Stimulated activated CD8-positive, alpha-beta memory T cell treated with anti-CD3 and anti-CD28 coated beads, Interleukin-15, amount 100 ng/mL, for 48 hours (primary cell): ENCODE results near the gene RGL4.

ENCODE experiments used
- DNase-seq, 2 donors: peaks; one replicate each; pipeline ENCODE4 v3.0.0-alpha.2; 2020; ENCODE audit warnings: low read depth in 2 of 2

Gene RGL4

DNA sequence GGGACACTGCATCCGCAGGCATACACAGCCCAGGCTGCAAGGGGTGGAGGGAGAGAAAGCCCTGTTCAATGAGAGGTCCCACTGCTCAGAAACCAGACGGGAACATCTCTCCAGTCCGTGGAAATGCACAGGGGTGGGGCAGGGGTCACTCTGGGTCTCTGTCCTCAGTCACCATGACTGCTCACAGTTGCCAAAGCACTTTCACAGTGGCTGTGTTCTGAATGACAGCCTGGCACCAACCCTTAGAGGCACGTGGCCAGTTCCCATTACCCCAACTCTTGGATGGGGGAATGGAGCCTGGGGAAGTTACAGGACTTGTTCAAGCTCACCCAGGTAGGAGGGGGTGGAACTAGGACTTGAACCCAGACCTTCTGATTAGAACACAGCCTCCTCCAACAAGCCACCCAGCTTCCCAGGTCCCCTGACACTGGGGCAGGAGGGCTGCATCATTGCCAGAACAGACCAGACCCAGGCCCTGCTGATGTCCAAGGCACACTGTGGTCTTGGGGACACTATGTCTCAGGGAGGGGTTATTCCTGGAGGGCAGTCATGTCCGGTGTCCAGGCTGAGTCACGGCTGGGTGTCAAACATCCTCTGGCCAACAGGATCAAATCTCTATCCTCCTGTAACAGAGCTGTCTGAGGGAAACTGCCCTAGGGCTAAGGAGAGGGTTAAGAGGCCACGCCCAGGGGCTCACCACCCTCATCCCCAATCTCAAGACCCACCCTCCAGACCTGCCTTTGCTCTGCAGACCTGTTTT lies 51.9 kb downstream of the RGL4 start:
- DNase-seq, result no peak

DNA sequence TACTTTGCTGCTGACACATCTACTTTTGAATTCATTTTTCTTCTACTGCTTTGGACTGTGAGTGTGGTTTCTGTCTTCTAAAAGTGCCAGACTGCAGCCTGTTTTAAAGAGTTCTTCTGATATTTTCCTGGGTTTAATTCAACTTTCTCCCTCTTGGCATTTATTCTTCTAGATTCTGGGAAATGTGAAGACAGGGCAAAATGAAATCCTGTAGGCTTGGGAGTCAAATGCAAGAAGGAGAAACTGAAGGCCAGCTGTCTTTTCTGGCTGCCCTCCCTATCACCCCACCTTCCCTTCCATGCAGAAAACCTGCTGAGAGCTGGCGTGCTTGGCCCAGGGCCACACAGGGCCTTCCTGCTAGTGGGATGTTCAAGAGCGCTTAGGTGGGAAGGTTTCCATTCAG lies 52.5 kb downstream of the RGL4 start:
- DNase-seq, result no peak

DNA sequence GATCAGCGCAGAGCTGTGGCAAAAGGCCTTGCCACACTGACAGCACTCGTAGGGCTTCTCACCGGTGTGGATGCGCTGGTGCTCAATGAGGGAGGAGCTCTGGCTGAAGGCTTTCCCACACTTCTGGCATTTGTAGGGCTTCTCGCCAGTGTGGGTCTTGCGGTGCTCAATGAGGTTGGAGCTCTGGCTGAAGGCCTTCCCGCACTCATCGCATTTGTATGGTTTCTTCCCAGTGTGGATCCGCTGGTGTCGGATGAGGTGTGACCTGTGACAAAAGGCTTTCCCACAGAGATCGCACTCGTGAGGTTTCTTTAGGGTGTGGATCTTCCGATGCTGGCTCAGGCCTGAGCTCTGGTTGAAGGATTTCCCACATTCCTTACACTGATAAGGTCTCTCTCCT lies 53.2 kb downstream of the RGL4 start:
- DNase-seq, result no peak

DNA sequence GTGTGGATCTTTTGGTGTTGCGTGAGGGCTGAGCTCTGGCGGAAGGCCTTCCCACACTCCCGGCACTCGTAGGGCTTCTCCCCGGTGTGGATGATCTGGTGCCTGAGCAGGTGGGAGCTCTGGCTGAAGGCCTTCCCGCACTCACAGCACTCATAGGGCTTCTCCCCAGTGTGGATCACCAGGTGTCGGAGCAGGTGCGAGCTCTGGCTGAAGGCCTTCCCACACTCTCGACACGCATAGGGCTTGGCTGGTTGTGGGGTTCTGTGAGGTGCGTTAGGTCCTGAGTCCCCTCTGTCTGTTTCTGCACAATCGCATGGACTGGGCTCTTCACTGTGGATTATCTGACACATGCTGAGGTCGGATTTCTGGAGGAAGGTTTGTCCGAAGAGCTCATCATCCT lies 53.7 kb downstream of the RGL4 start:
- DNase-seq, result no peak

DNA sequence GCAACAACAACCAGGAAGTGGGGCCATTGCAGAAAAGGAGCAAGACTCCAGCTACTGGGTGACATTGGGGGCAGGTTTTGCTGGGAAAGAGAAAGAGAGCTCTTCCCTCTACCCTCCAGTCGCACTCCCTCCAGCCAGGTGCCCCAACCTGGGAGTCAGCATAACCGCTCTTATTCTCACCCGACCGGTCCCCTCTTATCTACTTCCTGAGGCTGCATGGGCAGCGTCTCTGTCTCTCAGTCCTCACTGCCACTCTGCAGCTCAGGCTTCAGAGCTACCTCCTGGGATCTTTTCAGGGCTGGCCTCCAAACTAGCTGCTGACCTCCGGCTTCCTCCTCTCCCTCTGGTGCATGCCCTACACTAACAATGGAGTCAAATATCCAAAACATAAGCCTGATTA lies 55.0 kb downstream of the RGL4 start:
- no peak for DNase-seq
